CD14-positive monocyte (primary cell): ENCODE results near the gene ARHGEF16. TPM values are rescaled to one million over a fixed set of nuclear protein-coding genes. Genes with fewer than 3 reads are reported as not detected.

Experiments used
- DNase-seq, 3 donors: peaks; one replicate each; pipeline ENCODE4 v3.0.0-alpha.2; 2011 to 2022
- H2AFZ ChIP-seq: 2 replicates; pipeline ENCODE4 v1.6.0; 2012; ENCODE audit warnings: mild to moderate bottlenecking, low read depth, low read length, inconsistent platforms; ENCODE audit not compliant: insufficient read depth, poor library complexity, severe bottlenecking
- H3K27ac ChIP-seq, 2 donors: 1 replicate in 1 of 2; 2 replicates in 1 of 2; pipeline ENCODE4 v1.5.1; 2012 to 2013; ENCODE audit warnings: low read length in 2 of 2, control low read depth in 1 of 2, inconsistent platforms in 1 of 2, low read depth in 1 of 2, mild to moderate bottlenecking in 1 of 2
- H3K27me3 ChIP-seq, 2 donors: one replicate each; pipeline versions ENCODE4 v1.6.0 to v1.6.1; 2011 to 2013; ENCODE audit warnings: low read length in 2 of 2; ENCODE audit not compliant: control insufficient read depth in 2 of 2, insufficient read depth in 2 of 2
- H3K36me3 ChIP-seq, 2 donors: replicated peaks in 1 of 2; 1 replicate in 1 of 2; 2 replicates in 1 of 2; pipeline versions ENCODE4 v1.5.1 to v1.6.1; 2012 to 2013; ENCODE audit warnings: low read length in 2 of 2, control low read depth in 1 of 2, inconsistent platforms in 1 of 2, mild to moderate bottlenecking in 1 of 2; ENCODE audit not compliant: insufficient read depth in 2 of 2, control insufficient read depth in 1 of 2
- H3K4me1 ChIP-seq, 2 donors: 1 replicate in 1 of 2; 2 replicates in 1 of 2; pipeline versions ENCODE4 v1.5.1 to v1.6.1; 2012 to 2013; ENCODE audit warnings: low read length in 2 of 2, control low read depth in 1 of 2, inconsistent platforms in 1 of 2, mild to moderate bottlenecking in 1 of 2, moderate library complexity in 1 of 2; ENCODE audit not compliant: insufficient read depth in 2 of 2, control insufficient read depth in 1 of 2
- H3K4me2 ChIP-seq: replicated peaks from 2 replicates; pipeline ENCODE3; 2012; ENCODE audit warnings: low read length, moderate library complexity, mild to moderate bottlenecking; ENCODE audit not compliant: poor library complexity, severe bottlenecking; ENCODE audit errors: extremely low read depth
- H3K4me3 ChIP-seq, 3 experiments: fragments of 200-600 bp in 1 of 3; sonication (generic) in 1 of 3; replicated peaks in 1 of 3; 1 replicate in 2 of 3; 2 replicates in 1 of 3; pipeline ENCODE4 v1.5.1; 2011 to 2013; ENCODE audit warnings: low read length in 3 of 3, mild to moderate bottlenecking in 3 of 3, control low read depth in 2 of 3, low read depth in 2 of 3, inconsistent platforms in 1 of 3, moderate library complexity in 1 of 3
- H3K79me2 ChIP-seq: 2 replicates; pipeline ENCODE4 v1.6.0; 2012; ENCODE audit warnings: mild to moderate bottlenecking, control low read depth, inconsistent platforms, low read length, moderate library complexity; ENCODE audit not compliant: insufficient read depth
- H3K9ac ChIP-seq: 2 replicates; pipeline ENCODE4 v1.6.0; 2017; ENCODE audit warnings: low read length, mild to moderate bottlenecking; ENCODE audit not compliant: insufficient read depth, poor library complexity, severe bottlenecking
- H3K9me3 ChIP-seq, 2 donors: replicated peaks in 1 of 2; 1 replicate in 1 of 2; 2 replicates in 1 of 2; pipeline versions ENCODE4 v1.5.1 to v1.6.1; 2012 to 2013; ENCODE audit warnings: low read length in 2 of 2, control low read depth in 1 of 2; ENCODE audit not compliant: control insufficient read depth in 1 of 2, insufficient read depth in 1 of 2
- H4K20me1 ChIP-seq: 2 replicates; pipeline ENCODE4 v1.6.0; 2012; ENCODE audit warnings: mild to moderate bottlenecking, low read length, control low read depth, moderate library complexity; ENCODE audit not compliant: insufficient read depth
- H3K27ac Mint-ChIP-seq, 7 donors: one replicate each; pipeline ENCODE4 v1.8.0; 2020; ENCODE audit warnings: mild to moderate bottlenecking in 7 of 7, mixed read lengths in 7 of 7, moderate library complexity in 6 of 7, inconsistent platforms in 2 of 7
- H3K27me3 Mint-ChIP-seq, 3 donors: one replicate each; pipeline ENCODE4 v1.8.0; 2021 to 2022; ENCODE audit warnings: low read depth in 3 of 3, mild to moderate bottlenecking in 3 of 3, mixed read lengths in 3 of 3, moderate library complexity in 3 of 3, inconsistent platforms in 1 of 3
- H3K36me3 Mint-ChIP-seq, 2 donors: one replicate each; pipeline ENCODE4 v1.8.0; 2020; ENCODE audit warnings: mixed read lengths in 2 of 2, inconsistent platforms in 1 of 2, mild to moderate bottlenecking in 1 of 2
- H3K4me1 Mint-ChIP-seq: one replicate; pipeline ENCODE4 v1.8.0; 2020; ENCODE audit warnings: mild to moderate bottlenecking, mixed read lengths
- H3K4me3 Mint-ChIP-seq, 2 donors: one replicate each; pipeline ENCODE4 v1.8.0; 2020; ENCODE audit warnings: mild to moderate bottlenecking in 2 of 2, mixed read lengths in 2 of 2, moderate library complexity in 1 of 2
- H3K9me3 Mint-ChIP-seq, 7 donors: one replicate each; pipeline ENCODE4 v1.8.0; 2020 to 2022; ENCODE audit warnings: mixed read lengths in 7 of 7, mild to moderate bottlenecking in 6 of 7, moderate library complexity in 6 of 7, inconsistent platforms in 2 of 7
- WGBS: methylation state at CpG from one replicate; pipeline ENCODE4 v1.1.5; 2013; ENCODE audit warnings: missing lambda C conversion rate; ENCODE audit not compliant: insufficient coverage; 5-methylcytosine and 5-hydroxymethylcytosine counted together
- intact Hi-C, 2 donors: fragments of 100-400 bp; cut with micrococcal nuclease; formaldehyde crosslinking; loops; one replicate each; pipeline versions ENCODE4 v1.15.0 to v1.15.1; 2023
- polyA plus RNA-seq, 3 donors: library from polyadenylated mRNA; depleted of rRNA in 1 of 3; unstranded in 2 of 3; stranded (reverse) in 1 of 3; fragments of 300-500 nt in 2 of 3; fragments of >200 nt in 1 of 3; fragmentation: Illumina TruSeq in 2 of 3; gene quantifications; 1 replicate in 2 of 3; 2 replicates in 1 of 3; pipeline ENCODE4 v1.2.3, GENCODE V29; 2012 to 2021
- TF ChIP-seq, protein P1 (sequence below): fragments of 200-600 bp; IDR thresholded peaks from one replicate; pipeline ENCODE4 v1.8.0; 2022; ENCODE audit warnings: antibody characterized with exemption, mild to moderate bottlenecking

Gene ARHGEF16
- polyA plus RNA-seq, 3 donors = not detected

DNA sequence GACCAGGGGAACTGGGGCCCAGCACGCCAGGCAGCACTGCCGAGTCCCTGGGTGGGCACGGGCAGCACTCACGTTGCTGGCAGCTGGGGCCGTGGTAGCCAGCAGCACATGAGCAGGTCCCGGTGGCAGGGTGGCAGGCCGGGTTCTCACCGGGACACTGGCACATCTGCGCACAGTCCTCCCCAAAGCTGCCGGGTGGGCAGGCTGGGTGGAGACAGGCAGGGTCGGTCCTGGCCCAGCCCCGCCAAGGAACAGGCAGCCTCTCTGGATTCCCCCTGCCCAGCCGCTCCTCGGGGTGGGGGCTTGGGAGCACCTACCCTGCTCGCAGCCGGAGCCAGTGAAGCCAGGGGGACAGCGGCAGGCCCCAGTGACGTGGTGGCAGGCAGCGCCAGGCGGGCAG, 42.5 kb downstream of the ARHGEF16 start:
- no peak overlapping the region for H2AFZ ChIP-seq
- Mint-ChIP-seq H3K36me3 (no peaks in the 10 kb centered on the region), H3K27ac (no peak overlapping the region), H3K4me1 (no peaks in the 10 kb centered on the region), H3K9me3 (peaks cover 0 to 2% (median 0%) of the 10 kb centered on the region in 7 donors), H3K4me3 (no peak overlapping the region), H3K27me3 (peaks cover 0 to 4% (median 0%) of the 10 kb centered on the region in 3 donors)
- no peaks in the 10 kb centered on the region for H3K27me3 ChIP-seq
- no peak overlapping the region for H3K9ac ChIP-seq
- no peaks in the 10 kb centered on the region for H3K36me3 ChIP-seq
- no peak overlapping the region for H3K4me3 ChIP-seq
- intact Hi-C loops = loop anchor here in 1 of 2 donors (10.0 kb wide), 1 partner anchor 228 kb away; no protein-coding TSS in a partner anchor
- no peaks in the 10 kb centered on the region for H4K20me1 ChIP-seq
- TF ChIP-seq, protein P1, sequence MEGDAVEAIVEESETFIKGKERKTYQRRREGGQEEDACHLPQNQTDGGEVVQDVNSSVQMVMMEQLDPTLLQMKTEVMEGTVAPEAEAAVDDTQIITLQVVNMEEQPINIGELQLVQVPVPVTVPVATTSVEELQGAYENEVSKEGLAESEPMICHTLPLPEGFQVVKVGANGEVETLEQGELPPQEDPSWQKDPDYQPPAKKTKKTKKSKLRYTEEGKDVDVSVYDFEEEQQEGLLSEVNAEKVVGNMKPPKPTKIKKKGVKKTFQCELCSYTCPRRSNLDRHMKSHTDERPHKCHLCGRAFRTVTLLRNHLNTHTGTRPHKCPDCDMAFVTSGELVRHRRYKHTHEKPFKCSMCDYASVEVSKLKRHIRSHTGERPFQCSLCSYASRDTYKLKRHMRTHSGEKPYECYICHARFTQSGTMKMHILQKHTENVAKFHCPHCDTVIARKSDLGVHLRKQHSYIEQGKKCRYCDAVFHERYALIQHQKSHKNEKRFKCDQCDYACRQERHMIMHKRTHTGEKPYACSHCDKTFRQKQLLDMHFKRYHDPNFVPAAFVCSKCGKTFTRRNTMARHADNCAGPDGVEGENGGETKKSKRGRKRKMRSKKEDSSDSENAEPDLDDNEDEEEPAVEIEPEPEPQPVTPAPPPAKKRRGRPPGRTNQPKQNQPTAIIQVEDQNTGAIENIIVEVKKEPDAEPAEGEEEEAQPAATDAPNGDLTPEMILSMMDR = no peak
- no peaks in the 10 kb centered on the region for H3K4me1 ChIP-seq
- H3K9me3 ChIP-seq = no peaks in the 10 kb centered on the region
- 95% methylated on average over 18 of the region's 20 CpGs for WGBS
- DNase-seq = no peak
- H3K4me2 ChIP-seq = no peak overlapping the region
- no peaks in the 10 kb centered on the region for H3K79me2 ChIP-seq
- no peak overlapping the region for H3K27ac ChIP-seq

- Mint-ChIP-seq H3K4me1 (no peaks in the 10 kb centered on the region), H3K27ac (no peak overlapping the region), H3K36me3 (no peaks in the 10 kb centered on the region), H3K27me3 (peaks cover 0 to 4% (median 0%) of the 10 kb centered on the region in 3 donors), H3K4me3 (no peak overlapping the region), H3K9me3 (peaks cover 0 to 2% (median 0%) of the 10 kb centered on the region in 7 donors)
- Histone ChIP-seq H3K4me3 (no peak overlapping the region), H3K27me3 (no peaks in the 10 kb centered on the region), H3K4me2 (no peak overlapping the region), H3K27ac (no peak overlapping the region), H4K20me1 (no peaks in the 10 kb centered on the region), H3K36me3 (no peaks in the 10 kb centered on the region), H3K9me3 (no peaks in the 10 kb centered on the region), H3K79me2 (no peaks in the 10 kb centered on the region), H2AFZ (no peak overlapping the region), H3K4me1 (no peaks in the 10 kb centered on the region), H3K9ac (no peak overlapping the region)
- WGBS = 92% methylated on average over 19 of the region's 19 CpGs
- intact Hi-C loops = loop anchor here in 1 of 2 donors (10.0 kb wide), 1 partner anchor 227 kb away; no protein-coding TSS in a partner anchor
- no peak for DNase-seq
- TF ChIP-seq, protein P1 = no peak
Observed at GRCh38 chr1:3497521-3497920, 43.1 kb downstream of the ARHGEF16 start.
